DMS53 (cell line): ENCODE data around the gene DNMT3A.
A peak's percentile ranks its signal among the peaks of the same experiment; 100 is the strongest.

Experiments
- DNase-seq: peaks from one replicate; lab custom pipeline; 2025; lab: John Stamatoyannopoulos, UW

The DNMT3A gene

DNA sequence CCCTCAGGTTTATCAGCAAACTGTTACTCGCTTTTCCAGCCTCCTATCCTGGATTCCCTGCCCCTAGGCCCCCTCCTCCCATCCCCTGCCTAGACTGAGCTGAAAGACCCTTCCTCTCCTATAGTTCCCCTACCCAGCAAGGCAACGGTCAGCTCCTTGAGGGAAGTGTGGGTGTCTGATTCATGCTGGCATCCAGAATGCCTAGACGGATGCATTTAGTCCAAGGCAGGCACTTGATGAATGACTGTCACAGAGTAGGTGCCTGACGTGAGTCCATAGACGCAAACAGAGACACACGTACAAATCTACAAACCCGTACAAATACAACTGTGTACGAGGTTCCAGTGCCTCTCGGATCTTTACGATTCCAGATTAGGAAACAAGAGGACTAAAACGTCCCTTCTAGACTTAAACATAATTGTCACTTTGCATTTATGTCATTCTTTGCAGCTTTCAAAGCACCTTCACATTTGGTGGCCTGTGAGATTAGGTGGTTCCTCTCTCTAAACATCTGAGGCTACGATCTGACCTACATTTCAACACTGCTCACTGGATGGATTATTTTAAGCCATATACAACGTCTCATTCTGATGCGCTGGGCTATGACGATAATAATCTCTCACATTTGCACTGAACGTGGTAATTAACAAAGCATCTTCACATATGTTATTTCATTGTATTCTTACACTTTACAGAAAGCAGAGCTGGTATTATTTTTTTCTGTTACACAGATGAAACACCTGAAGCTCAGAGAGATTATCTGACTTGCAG is 36.7 kb downstream of the DNMT3A start:
- DNase-seq: no peak

- no peak for DNase-seq
Measured at GRCh38 chr2:25304321-25304720, 37.4 kb downstream of the DNMT3A start.

DNA sequence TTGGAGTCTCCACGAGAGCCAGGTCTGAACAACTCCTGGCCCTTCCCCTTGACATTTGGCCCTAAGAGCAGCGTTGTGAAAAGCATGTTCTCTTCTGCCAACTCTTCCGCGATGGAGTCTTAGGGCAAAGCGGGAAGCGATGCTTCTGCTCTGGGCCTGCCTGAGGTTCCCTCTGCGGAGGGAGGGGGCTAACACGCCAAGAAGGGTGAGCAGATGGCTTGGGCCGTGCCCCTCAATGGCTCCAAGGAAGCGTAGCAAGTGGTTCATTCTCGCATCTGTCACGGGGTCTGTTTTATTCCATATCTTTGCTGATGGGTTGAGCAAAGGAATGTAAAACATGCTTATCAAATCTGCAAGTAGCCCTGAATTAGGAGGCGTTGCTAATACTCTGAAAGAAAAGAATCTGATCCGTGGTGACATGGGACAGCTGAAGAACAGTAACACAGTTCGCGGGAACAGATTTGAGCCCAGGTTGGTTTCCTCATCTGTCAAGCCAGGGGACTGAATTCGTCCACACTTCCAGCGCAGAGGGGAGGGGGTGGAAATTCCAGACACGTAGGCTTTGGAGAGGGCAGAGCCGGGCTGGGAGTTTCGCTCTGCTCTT is 38.0 kb downstream of the DNMT3A start:
- DNase-seq: no peak

- no peak for DNase-seq
Measured at GRCh38 chr2:25302758-25303375, 38.9 kb downstream of the DNMT3A start.

- no peak for DNase-seq
Measured at GRCh38 chr2:25301453-25302352, 40.0 kb downstream of the DNMT3A start.

- DNase-seq: no peak
Measured at GRCh38 chr2:25300001-25300400, 41.7 kb downstream of the DNMT3A start.

- no peak for DNase-seq
Measured at GRCh38 chr2:25298776-25299431, 42.8 kb downstream of the DNMT3A start.

GRCh38 chr2:25297738-25298137 is 44.0 kb downstream of the DNMT3A start:
- DNase-seq: peak; percentile 13

DNA sequence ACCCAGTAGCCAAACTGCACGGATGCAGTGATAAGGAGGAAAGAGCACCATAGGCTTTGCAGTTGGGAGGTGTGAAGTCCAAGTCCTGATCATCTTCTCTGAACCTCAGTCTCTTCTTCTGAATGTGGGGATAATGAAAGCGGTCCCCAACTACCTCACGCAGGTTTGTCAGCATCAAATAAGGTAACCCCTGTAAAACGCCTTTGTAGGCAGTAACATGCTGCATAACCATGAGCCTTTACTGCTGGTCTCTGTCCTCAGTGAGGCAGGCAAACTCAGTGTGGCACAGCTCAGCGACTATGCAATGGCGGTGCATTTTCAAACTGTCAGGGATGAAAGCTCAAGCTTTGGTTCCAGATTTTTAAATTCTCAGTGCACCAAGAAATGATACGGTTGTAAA is 46.1 kb downstream of the DNMT3A start:
- DNase-seq: no peak

- peak; percentile 18 for DNase-seq
Measured at GRCh38 chr2:25294573-25295462, 46.9 kb downstream of the DNMT3A start.

GRCh38 chr2:25293958-25294562 is 47.7 kb downstream of the DNMT3A start:
- no peak for DNase-seq

- no peak for DNase-seq
Measured at GRCh38 chr2:25293145-25293544, 48.6 kb downstream of the DNMT3A start.

- DNase-seq: no peak
Measured at GRCh38 chr2:25292408-25292807, 49.3 kb downstream of the DNMT3A start.

- no peak for DNase-seq
Measured at GRCh38 chr2:25290811-25291495, 50.8 kb downstream of the DNMT3A start.

DNA sequence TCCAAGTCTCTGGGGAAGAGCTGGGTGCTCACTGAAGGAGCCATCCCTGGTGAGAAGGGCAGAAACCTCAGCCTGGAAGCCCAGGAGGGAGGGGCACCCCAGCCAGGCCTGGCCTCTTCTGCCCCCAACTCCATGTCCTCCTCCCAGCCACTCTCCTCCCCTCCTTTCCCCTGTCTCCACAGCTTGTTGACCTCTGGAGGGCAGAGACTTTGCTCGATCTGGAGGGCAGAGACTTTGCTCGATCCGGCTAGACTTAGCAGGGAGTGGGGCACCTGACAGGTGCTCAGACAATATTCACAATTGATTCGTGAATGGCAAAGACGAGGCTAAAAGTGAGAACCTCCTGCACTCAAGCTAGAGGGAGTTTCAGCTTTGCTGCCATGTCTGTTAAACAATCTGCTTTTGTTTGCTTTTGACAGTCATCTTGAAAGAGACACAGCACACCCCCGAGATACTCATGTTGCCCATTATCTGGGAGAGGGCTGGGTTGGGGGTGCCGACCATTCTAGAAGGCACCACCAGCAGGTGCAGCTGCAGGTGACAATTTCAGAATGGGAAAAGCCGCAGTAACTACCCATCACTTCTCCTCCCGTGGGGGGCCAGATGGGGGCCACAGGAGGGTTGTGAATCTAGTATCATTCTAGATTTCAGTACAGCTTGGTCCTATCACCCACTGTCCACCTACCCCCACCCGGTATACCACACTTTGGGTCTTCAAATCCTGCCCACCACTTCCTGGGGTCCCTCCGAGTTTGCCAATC is 54.8 kb downstream of the DNMT3A start:
- DNase-seq: no peak

- DNase-seq: peak; percentile 14
Measured at GRCh38 chr2:25286025-25286400, 55.7 kb downstream of the DNMT3A start.

GRCh38 chr2:25285265-25286024 is 56.3 kb downstream of the DNMT3A start:
- no peak for DNase-seq

GRCh38 chr2:25284756-25285155 is 57.0 kb downstream of the DNMT3A start:
- no peak for DNase-seq
